HepG2 (cell line): ENCODE results near the gene WNK2. TPM values are rescaled to one million over a fixed set of nuclear protein-coding genes. Genes with fewer than 3 reads are reported as not detected.
A peak's percentile ranks its signal among the peaks of the same experiment; 100 is the strongest.

Experiments used
- ATAC-seq: fragments of 200-7000 bp; cut with Tn5 transposase; 3 replicates; pipeline ENCODE4 v1.9.1; 2020; ENCODE audit warnings: mild to moderate bottlenecking, moderate library complexity
- BruUV-seq: library from RNA; stranded (reverse); fragments of 400-500 nt; replicated peaks from 2 replicates; lab custom pipeline; 2021; lab: Mats Ljungman, UMichigan
- CTCF ChIA-PET: fragments of 300-600 bp; formaldehyde crosslinking; extraction: SDS; loops from one replicate; lab custom pipeline; 2021; ENCODE audit warnings: low total read pairs, inconsistent platforms, low intra/inter-chr PET ratio; lab: Yijun Ruan, JAX
- POLR2A ChIA-PET: fragments of 350-600 bp; sonication (Branson Sonifier 250); formaldehyde crosslinking; loops from one replicate; lab custom pipeline; 2020; ENCODE audit warnings: antibody characterized with exemption, inconsistent platforms; lab: Yijun Ruan, JAX
- DNase-seq: peaks from one replicate; pipeline ENCODE4 v3.0.0-alpha.2; 2015; ENCODE audit warnings: low spot score
- FAIRE-seq: peaks from 3 replicates; lab custom pipeline; 2011; peaks lifted over from hg19 to GRCh38; lab: Jason Lieb, UNC
- H2AFZ ChIP-seq: one replicate; pipeline ENCODE4 v1.6.1; 2011; ENCODE audit warnings: low read length, inconsistent platforms
- H3K27ac ChIP-seq: fragments of 300-600 bp; 3 replicates; pipeline ENCODE4 v1.8.0; 2011; ENCODE audit warnings: mixed run types, mild to moderate bottlenecking, mixed read lengths, low read length, inconsistent platforms; ENCODE audit not compliant: insufficient read depth; ENCODE audit errors: extremely low read length
- H3K27me3 ChIP-seq, 2 experiments: fragments of 200-600 bp in 1 of 2; 2 replicates in 1 of 2; 3 replicates in 1 of 2; pipeline versions ENCODE4 v1.6.0 to v1.8.0; 2011; ENCODE audit warnings: low read length in 2 of 2, mild to moderate bottlenecking in 2 of 2, moderate library complexity in 2 of 2, inconsistent platforms in 1 of 2; ENCODE audit not compliant: insufficient read depth in 2 of 2, control insufficient read depth in 1 of 2
- H3K36me3 ChIP-seq, 2 experiments: fragments of 200-600 bp in 1 of 2; replicated peaks in 1 of 2; 2 replicates in 1 of 2; 3 replicates in 1 of 2; pipeline versions ENCODE4 v1.5.1 to v1.8.0; 2011; ENCODE audit warnings: low read length in 2 of 2, inconsistent platforms in 1 of 2; ENCODE audit not compliant: insufficient read depth in 2 of 2, control insufficient read depth in 1 of 2
- H3K4me1 ChIP-seq: 2 replicates; pipeline ENCODE4 v1.5.1; 2012; ENCODE audit warnings: low read length, inconsistent platforms; ENCODE audit not compliant: insufficient read depth
- H3K4me2 ChIP-seq: 2 replicates; pipeline ENCODE4 v1.6.0; 2011; ENCODE audit warnings: low read depth, low read length, inconsistent platforms
- H3K4me3 ChIP-seq, 3 experiments: fragments of 200-600 bp in 1 of 3; sonication (generic), shearing (Covaris generic) in 1 of 3; replicated peaks in 1 of 3; 2 replicates each; pipeline ENCODE4 v1.5.1; 2011 to 2016; ENCODE audit warnings: low read length in 3 of 3, inconsistent platforms in 2 of 3, low read depth in 2 of 3, mild to moderate bottlenecking in 2 of 3, control low read depth in 1 of 3, mixed read lengths in 1 of 3; ENCODE audit not compliant: insufficient read depth in 1 of 3
- H3K79me2 ChIP-seq: one replicate; pipeline ENCODE4 v1.6.1; 2011; ENCODE audit warnings: low read length, inconsistent platforms; ENCODE audit not compliant: insufficient read depth
- H3K9ac ChIP-seq: 2 replicates; pipeline ENCODE4 v1.6.0; 2011; ENCODE audit warnings: mild to moderate bottlenecking, low read depth, low read length, inconsistent platforms; ENCODE audit not compliant: insufficient read depth
- H3K9me3 ChIP-seq: 2 replicates; pipeline ENCODE4 v1.5.1; 2012; ENCODE audit warnings: mild to moderate bottlenecking, low read length
- H4K20me1 ChIP-seq: 2 replicates; pipeline ENCODE4 v1.6.0; 2011; ENCODE audit warnings: inconsistent platforms, mild to moderate bottlenecking, low read length, moderate library complexity; ENCODE audit not compliant: insufficient read depth
- ERF ChIP-seq: IDR thresholded peaks from 2 replicates; pipeline ENCODE4 v1.6.1; 2018; ENCODE audit warnings: missing biosample characterization, missing genetic modification reagents
- GRHL1 ChIP-seq: sonication (generic); formaldehyde crosslinking; conservative IDR thresholded peaks from 2 replicates; pipeline ENCODE4 v1.8.0; 2022; ENCODE audit warnings: missing genetic modification reagents
- GTF3A ChIP-seq: sonication (generic); formaldehyde crosslinking; conservative IDR thresholded peaks from 2 replicates; pipeline ENCODE4 v1.4.0; 2020; ENCODE audit warnings: mild to moderate bottlenecking, missing genetic modification reagents
- IKZF1 ChIP-seq: fragments of 450-650 bp; IDR thresholded peaks from 2 replicates; pipeline ENCODE4 v1.7.1; 2016
- KIAA2018 ChIP-seq: sonication (generic); formaldehyde crosslinking; IDR thresholded peaks from 2 replicates; pipeline ENCODE4 v1.5.0; 2020; ENCODE audit warnings: mild to moderate bottlenecking, missing genetic modification reagents, borderline replicate concordance
- MAFF ChIP-seq: IDR thresholded peaks from 2 replicates; pipeline ENCODE4 v1.6.1; 2011; ENCODE audit warnings: low read depth, low read length, improper control_type of control experiment
- MAFK ChIP-seq, 2 experiments: IDR thresholded peaks in 1 of 2; conservative IDR thresholded peaks in 1 of 2; 2 replicates each; pipeline ENCODE4 v1.6.1; 2011; ENCODE audit warnings: improper control_type of control experiment in 2 of 2, low read length in 2 of 2
- RORA ChIP-seq: sonication (generic); formaldehyde crosslinking; IDR thresholded peaks from 2 replicates; pipeline ENCODE4 v1.5.0; 2020; ENCODE audit warnings: mild to moderate bottlenecking, missing genetic modification reagents, moderate library complexity
- SIN3A ChIP-seq: IDR thresholded peaks from 2 replicates; pipeline ENCODE4 v1.6.1; 2011; ENCODE audit warnings: low read depth, mild to moderate bottlenecking, control low read depth, low read length, borderline replicate concordance
- SP2 ChIP-seq: sonication (generic); formaldehyde crosslinking; IDR thresholded peaks from 2 replicates; pipeline ENCODE4 v1.5.1; 2020; ENCODE audit warnings: mild to moderate bottlenecking, missing genetic modification reagents
- THAP8 ChIP-seq: sonication (generic); formaldehyde crosslinking; IDR thresholded peaks from 2 replicates; pipeline ENCODE4 v1.5.1; 2020; ENCODE audit warnings: missing genetic modification reagents, mild to moderate bottlenecking, borderline replicate concordance
- ZNF274 ChIP-seq: sonication (generic); formaldehyde crosslinking; IDR thresholded peaks from 2 replicates; pipeline ENCODE4 v1.5.1; 2020; ENCODE audit warnings: mild to moderate bottlenecking, missing genetic modification reagents
- ZNF644 ChIP-seq: IDR thresholded peaks from 2 replicates; pipeline ENCODE4 v1.6.1; 2016; ENCODE audit warnings: low read depth
- whole genome bisulfite sequencing: methylation state at CpG from one replicate; pipeline ENCODE4 v1.1.6; 2017; ENCODE audit warnings: low lambda C conversion rate; 5-methylcytosine and 5-hydroxymethylcytosine counted together
- in situ Hi-C: cut with HindIII; loops from 2 replicates; pipeline ENCODE4 v1.10.0; 2017; ENCODE audit warnings: low pct_unique_long_range_greater_than_20kb; ENCODE audit not compliant: extremely low pct_ligation_motif_present
- intact Hi-C: fragments of 100-400 bp; cut with micrococcal nuclease; formaldehyde crosslinking; loops from one replicate; pipeline ENCODE4 v1.10.0; 2022; ENCODE audit not compliant: unreplicated experiment
- polyA plus RNA-seq, 8 experiments: library from polyadenylated mRNA; depleted of rRNA in 3 of 8; stranded (reverse) in 7 of 8; unstranded in 1 of 8; fragments of >200 nt; fragmentation: Illumina TruSeq in 4 of 8; extraction: Trizol in 4 of 8; gene quantifications; 2 replicates each; pipeline versions ENCODE4 v1.2.1 to v1.2.3, GENCODE V29; 2011 to 2016; ENCODE audit warnings: low read depth in 4 of 8, missing spikeins in 1 of 8, mixed read lengths in 1 of 8; ENCODE audit not compliant: insufficient read depth in 1 of 8
- total RNA-seq, 5 experiments: library from RNA; depleted of rRNA; stranded (reverse); fragments of >200 nt; fragmentation: Illumina TruSeq; extraction: Trizol; gene quantifications; 2 replicates each; pipeline ENCODE4 v1.2.3, GENCODE V29; 2016; ENCODE audit warnings: low read depth in 1 of 5

WNK2 gene
- total and polyA plus RNA-seq, 2 of the 13 experiments (the other 11 are each of a cell fraction or from before 2014, with no cell fraction given): 10.5 to 12.0 TPM

- H3K4me2 ChIP-seq: no peak overlapping the region
- no peaks in the 10 kb centered on the region for H4K20me1 ChIP-seq
- no peaks in the 10 kb centered on the region for H3K4me1 ChIP-seq
- no peak overlapping the region for H2AFZ ChIP-seq
- peaks cover 23 to 51% of the 10 kb centered on the region in 2 experiments; a peak in 4 of 5 replicates for H3K36me3 ChIP-seq
- POLR2A ChIA-PET: no interaction called here
- H3K4me3 ChIP-seq: no peak overlapping the region
- 98% methylated on average over 18 of the region's 28 CpGs for WGBS
- H3K27ac ChIP-seq: no peak overlapping the region
- intact Hi-C loops: no loop called here
- H3K9ac ChIP-seq: no peak overlapping the region
- no peaks in the 10 kb centered on the region for H3K79me2 ChIP-seq
- TF ChIP-seq ZNF274 (CRISPR knock-in tag) (no peak), KIAA2018 (CRISPR knock-in tag) (no peak), SIN3A (no peak), ZNF644 (CRISPR knock-in tag) (no peak), MAFF (peak; percentile 31; the same call in 1 of the 2 replicates), GTF3A (no peak), IKZF1 (no peak), THAP8 (CRISPR knock-in tag) (no peak), RORA (CRISPR knock-in tag) (no peak), GRHL1 (CRISPR knock-in tag) (no peak), ERF (no peak), SP2 (CRISPR knock-in tag) (no peak), MAFK (conservative IDR thresholded peaks at IDR 0.05 in 1 of 2, IDR thresholded peaks at IDR 0.05 in 1 of 2; ENCODE audit: low read length in 2 of 2) (peak; percentile 45 to 54; a peak in 2 of 4 replicates)
- BruUV-seq: no TSS peak
- DNase-seq (no peak), FAIRE-seq (no peak), ATAC-seq (no peak)
- in situ Hi-C loops: no loop called here
- no peaks in the 10 kb centered on the region for H3K9me3 ChIP-seq
- CTCF ChIA-PET: no interaction called here
- H3K27me3 ChIP-seq: no peaks in the 10 kb centered on the region
These were observed 84.0 kb downstream of the WNK2 start for GRCh38 chr9:93267681-93268505.
